ENCODE measurements around the gene LRP1B. TPM values are rescaled to one million over a fixed set of nuclear protein-coding genes. Genes with fewer than 3 reads are reported as not detected.

Gene LRP1B
- total and polyA plus RNA-seq, 2 donors (not counting 1 experiment from before 2014, with no cell fraction given): under 0.01 to 0.01 TPM

GRCh38 chr2:141724426-141724825 lies 406.4 kb downstream of the LRP1B start:
- no peak overlapping the region for H2AFZ ChIP-seq (ENCODE audit: low read length)
- H3K4me3 ChIP-seq (replicated peaks in 1 of 4; ENCODE audit: control extremely low read depth in 1 of 4, insufficient read depth in 1 of 4, low read depth in 3 of 4, low read length in 4 of 4): no peak overlapping the region
- no peaks in the 10 kb centered on the region for H3K36me3 ChIP-seq (ENCODE audit: control insufficient read depth, insufficient read depth, low read length)
- H3K9me3 ChIP-seq (ENCODE audit: control insufficient read depth, insufficient read depth, low read depth, low read length): no peaks in the 10 kb centered on the region
- no peak for TF ChIP-seq CTCF (conservative IDR thresholded peaks at IDR 0.05 in 1 of 2, IDR thresholded peaks at IDR 0.05 in 1 of 2; ENCODE audit: low read depth in 1 of 2, low read length in 2 of 2)
- TF ChIP-seq EZH2 (IDR thresholded peaks at IDR 0.05; ENCODE audit: low read length, missing control alignments): no peak
- H3K4me1 ChIP-seq (ENCODE audit: control insufficient read depth, extremely low read depth, insufficient read depth, low read length): no peaks in the 10 kb centered on the region
- H3K27me3 ChIP-seq (ENCODE audit: control insufficient read depth, insufficient read depth, low read length): no peaks in the 10 kb centered on the region
- H3K27ac ChIP-seq (ENCODE audit: insufficient read depth, low read length): no peak overlapping the region
- DNase-seq (ENCODE audit: low read depth in 2 of 2): no peak
- no peaks in the 10 kb centered on the region for H4K20me1 ChIP-seq (ENCODE audit: control insufficient read depth, extremely low read depth, insufficient read depth, low read length)
- H3K4me2 ChIP-seq (ENCODE audit: extremely low read depth, insufficient read depth, low read length): no peak overlapping the region
- H3K79me2 ChIP-seq (ENCODE audit: control insufficient read depth, insufficient read depth, low read length): no peaks in the 10 kb centered on the region
- no peak overlapping the region for H3K9ac ChIP-seq (ENCODE audit: insufficient read depth, low read length)

GRCh38 chr2:141723814-141724213 lies 407.0 kb downstream of the LRP1B start:
- no peaks in the 10 kb centered on the region for H3K36me3 ChIP-seq (ENCODE audit: control insufficient read depth, insufficient read depth, low read length)
- H3K9me3 ChIP-seq (ENCODE audit: control insufficient read depth, insufficient read depth, low read depth, low read length): no peaks in the 10 kb centered on the region
- H4K20me1 ChIP-seq (ENCODE audit: control insufficient read depth, extremely low read depth, insufficient read depth, low read length): no peaks in the 10 kb centered on the region
- no peaks in the 10 kb centered on the region for H3K79me2 ChIP-seq (ENCODE audit: control insufficient read depth, insufficient read depth, low read length)
- no peak overlapping the region for H3K9ac ChIP-seq (ENCODE audit: insufficient read depth, low read length)
- H3K4me2 ChIP-seq (ENCODE audit: extremely low read depth, insufficient read depth, low read length): no peak overlapping the region
- no peak overlapping the region for H2AFZ ChIP-seq (ENCODE audit: low read length)
- peak in 1 of 2 donors; percentile 2 for DNase-seq (ENCODE audit: low read depth in 2 of 2)
- H3K27me3 ChIP-seq (ENCODE audit: control insufficient read depth, insufficient read depth, low read length): no peaks in the 10 kb centered on the region
- no peak overlapping the region for H3K4me3 ChIP-seq (replicated peaks in 1 of 4; ENCODE audit: control extremely low read depth in 1 of 4, insufficient read depth in 1 of 4, low read depth in 3 of 4, low read length in 4 of 4)
- TF ChIP-seq CTCF (conservative IDR thresholded peaks at IDR 0.05 in 1 of 2, IDR thresholded peaks at IDR 0.05 in 1 of 2; ENCODE audit: low read depth in 1 of 2, low read length in 2 of 2) (no peak), EZH2 (IDR thresholded peaks at IDR 0.05; ENCODE audit: low read length, missing control alignments) (no peak)
- H3K27ac ChIP-seq (ENCODE audit: insufficient read depth, low read length): no peak overlapping the region
- H3K4me1 ChIP-seq (ENCODE audit: control insufficient read depth, extremely low read depth, insufficient read depth, low read length): no peaks in the 10 kb centered on the region

GRCh38 chr2:141720476-141720875 lies 410.3 kb downstream of the LRP1B start:
- TF ChIP-seq EZH2 (IDR thresholded peaks at IDR 0.05; ENCODE audit: low read length, missing control alignments) (no peak), CTCF (conservative IDR thresholded peaks at IDR 0.05 in 1 of 2, IDR thresholded peaks at IDR 0.05 in 1 of 2; ENCODE audit: low read depth in 1 of 2, low read length in 2 of 2) (no peak)
- Histone ChIP-seq H2AFZ (ENCODE audit: low read length) (no peak overlapping the region), H3K9ac (ENCODE audit: insufficient read depth, low read length) (no peak overlapping the region), H3K36me3 (ENCODE audit: control insufficient read depth, insufficient read depth, low read length) (no peaks in the 10 kb centered on the region), H3K27me3 (ENCODE audit: control insufficient read depth, insufficient read depth, low read length) (no peaks in the 10 kb centered on the region), H3K4me3 (replicated peaks in 1 of 4; ENCODE audit: control extremely low read depth in 1 of 4, insufficient read depth in 1 of 4, low read depth in 3 of 4, low read length in 4 of 4) (no peak overlapping the region), H3K4me2 (ENCODE audit: extremely low read depth, insufficient read depth, low read length) (no peak overlapping the region), H3K79me2 (ENCODE audit: control insufficient read depth, insufficient read depth, low read length) (no peaks in the 10 kb centered on the region), H3K4me1 (ENCODE audit: control insufficient read depth, extremely low read depth, insufficient read depth, low read length) (no peaks in the 10 kb centered on the region), H3K27ac (ENCODE audit: insufficient read depth, low read length) (no peak overlapping the region), H3K9me3 (ENCODE audit: control insufficient read depth, insufficient read depth, low read depth, low read length) (no peaks in the 10 kb centered on the region), H4K20me1 (ENCODE audit: control insufficient read depth, extremely low read depth, insufficient read depth, low read length) (no peaks in the 10 kb centered on the region)
- peak in 1 of 2 donors; percentile 15 for DNase-seq (ENCODE audit: low read depth in 2 of 2)

All from fibroblast of lung (primary cell).